ENCODE data around the gene ZXDC. TPM values are rescaled to one million over a fixed set of nuclear protein-coding genes. Genes with fewer than 3 reads are reported as not detected.

ZXDC gene
- total RNA-seq, 1 donor from 2014 or later: 29.0 TPM

- H3K4me1 Mint-ChIP-seq (ENCODE audit: unreplicated experiment): peaks cover 33% of the 10 kb centered on the region
- H3K27me3 Mint-ChIP-seq: no peaks in the 10 kb centered on the region
- no peak for TF ChIP-seq CTCF (conservative IDR thresholded peaks at IDR 0.05)
- peaks cover 32% of the 10 kb centered on the region for H3K36me3 Mint-ChIP-seq
- peak overlapping the region; percentile 97 for H3K4me3 Mint-ChIP-seq
- no peak for DNase-seq (ENCODE audit: extremely low spot score, unreplicated experiment)
- H3K27ac Mint-ChIP-seq: peak overlapping the region; percentile 88
- no peaks in the 10 kb centered on the region for H3K9me3 Mint-ChIP-seq
These were observed 2.2 kb downstream of the ZXDC start for GRCh38 chr3:126473292-126474168.

- H3K36me3 Mint-ChIP-seq: peaks cover 38% of the 10 kb centered on the region
- peak overlapping the region; percentile 88 for H3K27ac Mint-ChIP-seq
- no peaks in the 10 kb centered on the region for H3K27me3 Mint-ChIP-seq
- no peaks in the 10 kb centered on the region for H3K9me3 Mint-ChIP-seq
- H3K4me1 Mint-ChIP-seq (ENCODE audit: unreplicated experiment): peaks cover 33% of the 10 kb centered on the region
- DNase-seq (ENCODE audit: extremely low spot score, unreplicated experiment): no peak
- TF ChIP-seq CTCF (conservative IDR thresholded peaks at IDR 0.05): no peak
- peak overlapping the region; percentile 97 for H3K4me3 Mint-ChIP-seq
These were observed 3.2 kb downstream of the ZXDC start for GRCh38 chr3:126472277-126473006.

GRCh38 chr3:126469479-126469878 lies 6.2 kb downstream of the ZXDC start:
- no peak for DNase-seq (ENCODE audit: extremely low spot score, unreplicated experiment)
- Mint-ChIP-seq H3K27ac (no peak overlapping the region), H3K4me3 (no peak overlapping the region), H3K36me3 (peaks cover 51% of the 10 kb centered on the region), H3K27me3 (no peaks in the 10 kb centered on the region), H3K9me3 (no peaks in the 10 kb centered on the region), H3K4me1 (ENCODE audit: unreplicated experiment) (peaks cover 25% of the 10 kb centered on the region)
- TF ChIP-seq CTCF (conservative IDR thresholded peaks at IDR 0.05): no peak

- no peaks in the 10 kb centered on the region for H3K27me3 Mint-ChIP-seq
- no peak for DNase-seq (ENCODE audit: extremely low spot score, unreplicated experiment)
- no peak for TF ChIP-seq CTCF (conservative IDR thresholded peaks at IDR 0.05)
- H3K36me3 Mint-ChIP-seq: peaks cover 51% of the 10 kb centered on the region
- no peak overlapping the region for H3K27ac Mint-ChIP-seq
- H3K4me3 Mint-ChIP-seq: no peak overlapping the region
- H3K4me1 Mint-ChIP-seq (ENCODE audit: unreplicated experiment): peaks cover 15% of the 10 kb centered on the region
- no peaks in the 10 kb centered on the region for H3K9me3 Mint-ChIP-seq
These were observed 7.4 kb downstream of the ZXDC start for GRCh38 chr3:126468028-126468891.

GRCh38 chr3:126467611-126467955 lies 8.1 kb downstream of the ZXDC start:
- Mint-ChIP-seq H3K9me3 (no peaks in the 10 kb centered on the region), H3K36me3 (peaks cover 44% of the 10 kb centered on the region), H3K27ac (no peak overlapping the region), H3K4me1 (ENCODE audit: unreplicated experiment) (peaks cover 8% of the 10 kb centered on the region), H3K27me3 (no peaks in the 10 kb centered on the region), H3K4me3 (no peak overlapping the region)
- no peak for DNase-seq (ENCODE audit: extremely low spot score, unreplicated experiment)
- TF ChIP-seq CTCF (conservative IDR thresholded peaks at IDR 0.05): no peak
